Smooth muscle cell (in vitro differentiated cells): ENCODE measurements around the gene FAM83C. TPM values are rescaled to one million over a fixed set of nuclear protein-coding genes. Genes with fewer than 3 reads are reported as not detected.

Experiments
- DNase-seq: peaks from one replicate; lab custom pipeline; 2025; ENCODE audit not compliant: unreplicated experiment; lab: John Stamatoyannopoulos, UW
- H2AFZ ChIP-seq: fragments of 200-600 bp; sonication (generic); 2 replicates; pipeline ENCODE4 v1.6.0; 2016; ENCODE audit warnings: antibody characterized with exemption, low read depth, mild to moderate bottlenecking
- H3F3A ChIP-seq: fragments of 200-600 bp; sonication (generic); 2 replicates; pipeline ENCODE4 v1.6.0; 2017; ENCODE audit warnings: antibody characterized with exemption, low read depth
- H3K27ac ChIP-seq: fragments of 200-600 bp; sonication (generic); 2 replicates; pipeline ENCODE4 v1.5.1; 2016; ENCODE audit warnings: low read depth, mild to moderate bottlenecking
- H3K27me3 ChIP-seq: fragments of 200-600 bp; sonication (generic); 2 replicates; pipeline ENCODE4 v1.6.1; 2016; ENCODE audit warnings: low read depth, mild to moderate bottlenecking
- H3K36me3 ChIP-seq: fragments of 200-600 bp; sonication (generic); 2 replicates; pipeline ENCODE4 v1.5.1; 2016; ENCODE audit warnings: low read depth
- H3K4me1 ChIP-seq: fragments of 200-600 bp; sonication (generic); 2 replicates; pipeline ENCODE4 v1.5.1; 2016; ENCODE audit warnings: low read depth
- H3K4me2 ChIP-seq: fragments of 200-600 bp; sonication (generic); 2 replicates; pipeline ENCODE4 v1.6.0; 2016; ENCODE audit warnings: mild to moderate bottlenecking
- H3K4me3 ChIP-seq: fragments of 200-600 bp; sonication (generic); 2 replicates; pipeline ENCODE4 v1.5.1; 2016; ENCODE audit warnings: mild to moderate bottlenecking
- H3K79me2 ChIP-seq: fragments of 200-600 bp; sonication (generic); 2 replicates; pipeline ENCODE4 v1.6.0; 2016; ENCODE audit warnings: low read depth, mild to moderate bottlenecking
- H3K9ac ChIP-seq: fragments of 200-600 bp; sonication (generic); 2 replicates; pipeline ENCODE4 v1.6.0; 2016; ENCODE audit warnings: low read depth
- H3K9me3 ChIP-seq: fragments of 200-600 bp; sonication (generic); replicated peaks from 2 replicates; pipeline ENCODE4 v1.5.1; 2016; ENCODE audit warnings: low read depth
- H4K20me1 ChIP-seq: fragments of 200-600 bp; sonication (generic); 2 replicates; pipeline ENCODE4 v1.6.0; 2016; ENCODE audit warnings: low read depth
- WGBS: methylation state at CpG from one replicate; pipeline ENCODE4 v1.1.7; 2016; ENCODE audit warnings: low lambda C conversion rate; 5-methylcytosine and 5-hydroxymethylcytosine counted together
- polyA plus RNA-seq: library from polyadenylated mRNA; unstranded; fragments of >200 nt; fragmentation: Nextera tagmentation; extraction: Ambion mirVana; gene quantifications from 2 replicates; pipeline ENCODE4 v1.2.1, GENCODE V29; 2016
- total RNA-seq: library from RNA; depleted of rRNA; stranded (reverse); fragments of >200 nt; gene quantifications from 2 replicates; pipeline ENCODE4 v1.2.3, GENCODE V29; 2014
- TF ChIP-seq, protein P1 (sequence below): fragments of 200-600 bp; sonication (generic); IDR thresholded peaks from 2 replicates; pipeline ENCODE4 v1.5.1; 2017; ENCODE audit warnings: borderline replicate concordance, mild to moderate bottlenecking, antibody characterized with exemption; ENCODE audit not compliant: insufficient read depth, poor library complexity, severe bottlenecking

The FAM83C gene
- total and polyA plus RNA-seq, 2 experiments from 2014 or later: 0.49 TPM; not detected in 1

- Histone ChIP-seq H3K9ac (no peak overlapping the region), H3F3A (peaks cover 22% of the 10 kb centered on the region), H3K27me3 (no peaks in the 10 kb centered on the region), H3K9me3 (no peaks in the 10 kb centered on the region), H3K36me3 (no peaks in the 10 kb centered on the region), H3K4me1 (peaks cover 14% of the 10 kb centered on the region), H3K4me2 (no peak overlapping the region), H3K79me2 (no peaks in the 10 kb centered on the region), H2AFZ (no peak overlapping the region), H3K4me3 (no peak overlapping the region), H4K20me1 (no peaks in the 10 kb centered on the region), H3K27ac (no peak overlapping the region)
- DNase-seq: no peak
- WGBS: 84% methylated on average over 6 of the region's 6 CpGs
- TF ChIP-seq, protein P1, sequence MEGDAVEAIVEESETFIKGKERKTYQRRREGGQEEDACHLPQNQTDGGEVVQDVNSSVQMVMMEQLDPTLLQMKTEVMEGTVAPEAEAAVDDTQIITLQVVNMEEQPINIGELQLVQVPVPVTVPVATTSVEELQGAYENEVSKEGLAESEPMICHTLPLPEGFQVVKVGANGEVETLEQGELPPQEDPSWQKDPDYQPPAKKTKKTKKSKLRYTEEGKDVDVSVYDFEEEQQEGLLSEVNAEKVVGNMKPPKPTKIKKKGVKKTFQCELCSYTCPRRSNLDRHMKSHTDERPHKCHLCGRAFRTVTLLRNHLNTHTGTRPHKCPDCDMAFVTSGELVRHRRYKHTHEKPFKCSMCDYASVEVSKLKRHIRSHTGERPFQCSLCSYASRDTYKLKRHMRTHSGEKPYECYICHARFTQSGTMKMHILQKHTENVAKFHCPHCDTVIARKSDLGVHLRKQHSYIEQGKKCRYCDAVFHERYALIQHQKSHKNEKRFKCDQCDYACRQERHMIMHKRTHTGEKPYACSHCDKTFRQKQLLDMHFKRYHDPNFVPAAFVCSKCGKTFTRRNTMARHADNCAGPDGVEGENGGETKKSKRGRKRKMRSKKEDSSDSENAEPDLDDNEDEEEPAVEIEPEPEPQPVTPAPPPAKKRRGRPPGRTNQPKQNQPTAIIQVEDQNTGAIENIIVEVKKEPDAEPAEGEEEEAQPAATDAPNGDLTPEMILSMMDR: no peak
Observed at GRCh38 chr20:35302421-35303335, 10.5 kb upstream of the FAM83C start.

DNA sequence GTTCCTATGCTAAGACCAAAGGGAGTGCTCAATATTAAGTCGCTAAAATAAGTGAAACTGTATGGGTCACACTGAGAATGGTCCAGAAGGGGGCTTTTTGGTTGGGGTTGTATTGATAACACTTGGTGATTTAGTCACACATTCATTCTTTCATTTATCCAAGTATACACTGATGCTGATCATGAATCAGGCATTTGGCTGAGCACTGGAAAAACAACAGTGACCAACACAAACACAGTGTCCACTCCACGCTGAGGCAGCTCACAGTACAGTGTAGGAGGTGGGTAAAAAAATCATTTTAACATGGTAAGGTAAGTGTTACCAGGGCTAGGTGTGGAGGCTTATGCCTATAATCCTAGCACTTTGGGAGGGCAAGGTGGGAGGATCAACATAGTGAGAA, 9.2 kb upstream of the FAM83C start:
- TF ChIP-seq, protein P1: no peak
- Histone ChIP-seq H3F3A (peaks cover 14% of the 10 kb centered on the region), H3K4me1 (peaks cover 10% of the 10 kb centered on the region), H3K27me3 (no peaks in the 10 kb centered on the region), H3K9me3 (no peaks in the 10 kb centered on the region), H3K79me2 (no peaks in the 10 kb centered on the region), H3K27ac (no peak overlapping the region), H3K4me3 (no peak overlapping the region), H4K20me1 (no peaks in the 10 kb centered on the region), H3K36me3 (no peaks in the 10 kb centered on the region), H2AFZ (no peak overlapping the region), H3K4me2 (no peak overlapping the region), H3K9ac (no peak overlapping the region)
- WGBS: 94% methylated on average over 2 of the region's 2 CpGs
- no peak for DNase-seq

DNA sequence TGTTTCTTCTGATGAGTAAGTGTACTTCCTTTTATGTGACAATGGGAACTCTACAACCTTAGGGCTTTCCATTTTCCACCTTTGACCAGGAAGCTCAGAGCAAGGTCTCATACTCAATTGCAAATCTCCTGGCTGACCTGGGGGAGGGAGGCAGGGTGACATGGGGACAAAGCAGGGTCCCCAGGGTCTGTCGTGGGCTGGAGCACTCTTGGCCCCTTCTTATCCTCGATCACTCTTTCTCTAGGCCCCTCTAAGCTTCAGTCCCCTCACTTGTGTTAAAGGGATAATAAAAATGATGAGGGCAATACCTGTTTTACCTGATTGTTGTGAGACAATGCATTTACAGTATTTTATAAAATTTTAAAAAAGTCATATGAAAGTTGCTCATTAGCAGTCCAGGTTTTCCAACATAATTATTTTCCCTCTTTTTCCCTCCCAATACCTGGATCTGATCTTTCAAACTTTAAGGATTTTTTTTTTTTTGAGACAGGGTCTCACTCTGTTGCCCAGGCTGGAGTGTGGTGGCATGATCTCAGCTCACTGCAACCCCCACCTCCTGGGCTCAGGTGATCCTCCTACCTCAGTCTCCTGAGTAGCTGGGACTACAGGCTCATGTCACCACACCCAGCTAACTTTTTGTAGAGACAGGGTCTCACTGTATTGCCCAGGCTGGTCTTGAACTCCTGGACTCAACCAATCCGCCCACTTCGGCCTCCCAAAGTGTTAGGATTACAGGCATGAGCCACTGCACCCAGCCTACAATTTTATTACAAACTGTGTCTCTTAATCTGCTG, 8.4 kb upstream of the FAM83C start:
- DNase-seq: no peak

More for the DNA sequence above, 8.4 kb upstream of the FAM83C start:
- TF ChIP-seq, protein P1: no peak
- H3K4me2 ChIP-seq: no peak overlapping the region
- peaks cover 8% of the 10 kb centered on the region for H3F3A ChIP-seq
- H3K27me3 ChIP-seq: no peaks in the 10 kb centered on the region
- no peaks in the 10 kb centered on the region for H3K36me3 ChIP-seq
- no peak overlapping the region for H3K4me3 ChIP-seq
- H3K4me1 ChIP-seq: peaks cover 5% of the 10 kb centered on the region
- H3K9me3 ChIP-seq: no peaks in the 10 kb centered on the region
- no peaks in the 10 kb centered on the region for H4K20me1 ChIP-seq
- H3K27ac ChIP-seq: no peak overlapping the region
- H3K79me2 ChIP-seq: no peaks in the 10 kb centered on the region
- no peak overlapping the region for H2AFZ ChIP-seq
- no peak overlapping the region for H3K9ac ChIP-seq
- 93% methylated on average over 4 of the region's 4 CpGs for WGBS
